Left kidney (tissue), 2 donors: ENCODE results near the gene PCDH9. TPM values are rescaled to one million over a fixed set of nuclear protein-coding genes. Genes with fewer than 3 reads are reported as not detected.

Experiments used
- DNase-seq: peaks from one replicate; pipeline ENCODE4 v3.0.0-alpha.2; 2013
- polyA plus RNA-seq: library from polyadenylated mRNA; unstranded; fragments of 120-200 nt; gene quantifications from one replicate; pipeline ENCODE4 v1.2.1, GENCODE V29; 2013; ENCODE audit not compliant: insufficient read length

Gene PCDH9
- polyA plus RNA-seq, 1 donor, result 15.3 TPM

- DNase-seq, result no peak
Observed at GRCh38 chr13:66520511-66521355, 709.4 kb downstream of the PCDH9 start.

- DNase-seq, result no peak
Observed at GRCh38 chr13:66519259-66519658, 710.9 kb downstream of the PCDH9 start.

DNA sequence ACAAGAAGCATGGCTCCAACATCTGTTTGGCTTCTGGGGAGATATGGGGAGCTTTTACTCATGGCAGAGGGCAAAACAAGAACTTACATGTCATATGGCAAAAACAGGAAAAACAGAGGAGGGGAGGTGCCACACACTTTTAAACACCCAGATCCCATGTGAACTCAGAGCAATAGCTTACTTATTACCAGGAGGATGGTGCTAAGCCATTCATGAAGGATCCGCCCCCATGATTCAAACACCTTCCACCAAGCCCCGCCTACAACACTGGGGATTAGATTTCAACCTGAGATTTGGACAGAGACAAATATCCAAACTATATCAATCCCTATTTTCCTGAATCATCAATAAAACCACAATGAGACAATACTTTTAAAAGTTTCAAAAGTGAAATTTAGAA, 712.1 kb downstream of the PCDH9 start:
- no peak for DNase-seq

GRCh38 chr13:66513728-66514127, 716.4 kb downstream of the PCDH9 start:
- DNase-seq, result no peak

DNA sequence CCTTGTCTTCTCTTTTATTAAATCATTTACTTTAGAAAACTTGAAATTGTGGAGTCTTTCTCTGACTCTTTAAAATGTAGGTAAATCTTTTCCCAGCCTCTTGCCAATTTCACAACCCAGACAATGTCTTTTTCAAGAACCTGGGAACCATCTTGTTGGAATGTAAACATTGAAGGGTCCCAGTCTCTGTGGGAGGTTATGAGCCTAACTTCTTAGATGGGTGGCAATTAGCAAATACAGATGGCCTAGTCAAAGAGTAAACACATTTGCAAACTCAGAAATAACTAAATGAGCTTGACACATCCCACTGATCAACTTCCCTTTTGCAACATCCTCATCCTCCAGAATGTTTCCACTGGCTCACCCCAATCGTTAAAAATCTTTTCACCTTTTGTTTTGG, 721.0 kb downstream of the PCDH9 start:
- no peak for DNase-seq

- no peak for DNase-seq
Observed at GRCh38 chr13:66508153-66508909, 721.8 kb downstream of the PCDH9 start.

GRCh38 chr13:66506979-66507378, 723.2 kb downstream of the PCDH9 start:
- DNase-seq, result no peak

GRCh38 chr13:66506051-66506777, 723.9 kb downstream of the PCDH9 start:
- DNase-seq, result no peak

GRCh38 chr13:66503890-66504289, 726.2 kb downstream of the PCDH9 start:
- no peak for DNase-seq

DNA sequence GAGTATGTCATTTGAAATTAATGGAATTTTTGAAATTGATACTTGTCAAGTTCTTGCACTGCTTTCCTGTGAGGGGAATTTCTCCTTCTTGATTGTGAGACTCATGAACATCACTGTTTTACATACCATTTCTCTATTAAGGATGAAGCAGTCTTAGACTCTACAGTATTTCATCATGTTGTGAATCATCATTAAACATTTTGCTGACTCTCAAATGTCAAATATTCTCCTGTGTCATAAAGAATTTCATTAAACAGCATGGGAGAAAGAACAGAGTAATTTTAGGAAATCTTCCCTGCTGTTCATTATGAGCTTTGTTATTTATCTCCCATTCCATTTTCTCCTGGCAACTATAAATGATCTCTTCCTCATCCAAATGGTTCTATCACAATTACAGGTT, 729.0 kb downstream of the PCDH9 start:
- DNase-seq, result no peak

- no peak for DNase-seq
Observed at GRCh38 chr13:66492479-66492878, 737.7 kb downstream of the PCDH9 start.

- DNase-seq, result no peak
Observed at GRCh38 chr13:66491251-66491650, 738.9 kb downstream of the PCDH9 start.

- no peak for DNase-seq
Observed at GRCh38 chr13:66489586-66489985, 740.5 kb downstream of the PCDH9 start.

DNA sequence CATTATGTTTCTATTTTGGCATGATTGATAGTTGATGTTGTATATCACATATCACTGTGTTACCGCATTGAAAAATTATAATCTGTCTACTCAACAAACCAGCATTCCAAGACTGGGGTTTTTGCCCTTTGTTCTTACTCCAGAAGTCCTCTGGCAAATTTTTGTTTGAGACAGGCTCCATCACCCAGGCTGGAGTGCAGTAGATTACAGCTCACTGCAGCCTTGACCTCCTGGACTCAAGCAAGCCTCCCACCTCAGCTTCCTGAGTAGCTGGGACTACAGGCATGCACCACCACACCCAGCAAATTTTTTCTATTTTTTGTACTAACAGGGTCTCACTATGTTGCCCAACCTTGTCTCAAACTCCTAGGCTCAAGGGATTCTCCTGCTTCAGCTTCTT, 741.0 kb downstream of the PCDH9 start:
- DNase-seq, result no peak

GRCh38 chr13:66483712-66484111, 746.4 kb downstream of the PCDH9 start:
- no peak for DNase-seq

DNA sequence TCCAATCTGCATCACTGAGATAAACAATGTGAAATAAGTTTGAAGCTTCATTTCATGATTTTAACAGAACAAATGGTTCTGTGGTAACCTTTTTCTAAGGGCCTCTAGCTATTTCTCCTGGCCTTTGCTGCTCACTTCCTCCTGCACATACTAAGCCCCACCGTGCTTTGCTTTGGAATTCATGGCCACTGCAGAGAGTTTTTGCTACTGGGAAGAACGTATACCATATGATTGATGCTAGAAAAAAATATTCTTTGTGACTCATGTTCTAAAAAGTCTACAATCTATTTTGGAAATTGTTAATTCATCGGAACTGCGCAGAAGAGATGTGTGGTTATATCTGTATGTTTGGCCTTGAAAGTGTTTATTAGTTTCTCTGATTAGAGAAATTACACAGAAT, 747.3 kb downstream of the PCDH9 start:
- DNase-seq, result no peak

GRCh38 chr13:66477816-66478215, 752.3 kb downstream of the PCDH9 start:
- no peak for DNase-seq

GRCh38 chr13:66475061-66475460, 755.1 kb downstream of the PCDH9 start:
- DNase-seq, result no peak

GRCh38 chr13:66469745-66470144, 760.4 kb downstream of the PCDH9 start:
- DNase-seq, result no peak

GRCh38 chr13:66468656-66469055, 761.5 kb downstream of the PCDH9 start:
- DNase-seq, result no peak

DNA sequence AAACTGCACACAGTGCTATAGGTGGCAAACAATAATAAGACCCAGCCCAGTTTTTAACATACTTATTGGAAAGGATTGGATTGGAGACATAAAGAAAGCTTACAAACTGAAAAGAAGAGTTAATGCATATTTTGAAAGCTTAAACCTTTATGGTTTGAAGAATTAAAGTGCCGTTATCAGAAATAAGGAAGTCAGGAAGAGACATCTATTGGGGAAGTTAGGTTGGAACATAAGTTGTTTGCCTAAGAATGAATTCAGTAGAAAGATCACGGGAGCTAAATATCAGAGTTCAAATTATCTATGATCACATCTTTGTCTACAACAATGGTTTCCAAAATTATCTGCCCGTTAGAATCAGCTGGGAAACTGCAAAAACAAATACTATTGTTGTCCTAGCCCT, 767.9 kb downstream of the PCDH9 start:
- DNase-seq, result no peak

GRCh38 chr13:66461021-66461420, 769.1 kb downstream of the PCDH9 start:
- no peak for DNase-seq

- DNase-seq, result no peak
Observed at GRCh38 chr13:66459634-66460033, 770.5 kb downstream of the PCDH9 start.
